ENCODE data around the gene CNP.

DNA sequence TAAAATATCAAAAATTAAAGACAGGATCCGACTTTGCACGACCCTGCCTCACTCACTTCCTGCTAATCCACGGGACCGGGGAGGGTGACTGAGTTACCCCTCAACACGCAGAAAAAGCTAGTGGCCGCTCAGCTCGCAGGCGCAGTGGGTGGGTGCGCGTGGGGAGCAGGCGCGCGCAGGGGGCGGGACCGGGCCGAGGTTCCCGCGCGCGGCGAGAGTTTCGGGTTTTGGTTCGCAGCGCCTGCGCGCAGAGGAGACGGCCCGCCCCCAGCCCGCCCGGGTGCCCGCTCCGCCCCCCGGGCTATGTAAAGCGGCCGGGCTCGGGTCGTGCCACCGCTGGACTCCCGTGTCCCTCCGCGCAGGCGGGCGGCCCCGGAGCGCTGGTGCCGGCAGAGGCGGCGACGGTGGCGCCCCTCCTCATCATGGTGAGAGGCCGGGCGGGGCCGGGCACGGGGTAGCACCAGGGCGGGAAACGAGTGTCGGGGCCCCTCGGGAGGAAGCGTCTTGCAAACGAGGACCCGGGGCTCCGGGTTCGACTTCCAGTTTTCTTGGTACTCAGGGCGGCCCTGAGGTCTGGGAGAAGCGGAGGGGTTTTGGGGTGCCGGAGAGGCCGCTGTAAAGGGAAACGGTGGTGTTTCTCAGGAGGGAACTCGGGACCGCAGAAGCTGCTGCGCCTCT, at the start of gene CNP:
- TF ChIP-seq, protein P1, sequence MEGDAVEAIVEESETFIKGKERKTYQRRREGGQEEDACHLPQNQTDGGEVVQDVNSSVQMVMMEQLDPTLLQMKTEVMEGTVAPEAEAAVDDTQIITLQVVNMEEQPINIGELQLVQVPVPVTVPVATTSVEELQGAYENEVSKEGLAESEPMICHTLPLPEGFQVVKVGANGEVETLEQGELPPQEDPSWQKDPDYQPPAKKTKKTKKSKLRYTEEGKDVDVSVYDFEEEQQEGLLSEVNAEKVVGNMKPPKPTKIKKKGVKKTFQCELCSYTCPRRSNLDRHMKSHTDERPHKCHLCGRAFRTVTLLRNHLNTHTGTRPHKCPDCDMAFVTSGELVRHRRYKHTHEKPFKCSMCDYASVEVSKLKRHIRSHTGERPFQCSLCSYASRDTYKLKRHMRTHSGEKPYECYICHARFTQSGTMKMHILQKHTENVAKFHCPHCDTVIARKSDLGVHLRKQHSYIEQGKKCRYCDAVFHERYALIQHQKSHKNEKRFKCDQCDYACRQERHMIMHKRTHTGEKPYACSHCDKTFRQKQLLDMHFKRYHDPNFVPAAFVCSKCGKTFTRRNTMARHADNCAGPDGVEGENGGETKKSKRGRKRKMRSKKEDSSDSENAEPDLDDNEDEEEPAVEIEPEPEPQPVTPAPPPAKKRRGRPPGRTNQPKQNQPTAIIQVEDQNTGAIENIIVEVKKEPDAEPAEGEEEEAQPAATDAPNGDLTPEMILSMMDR (IDR thresholded peaks at IDR 0.05), result no peak
- TF ChIP-seq POLR2A (IDR thresholded peaks at IDR 0.05), result peak in 1 of 2 donors; percentile 61

Data from vagina (tissue), 2 donors.